ENCODE measurements around the gene ARMC6. TPM values are rescaled to one million over a fixed set of nuclear protein-coding genes. Genes with fewer than 3 reads are reported as not detected.

Gene ARMC6
- total and polyA plus RNA-seq, 4 experiments from 2014 or later = 11.8 to 25.8 (median 18.2) TPM

GRCh38 chr19:19064098-19064722, 30.8 kb downstream of the ARMC6 start:
- H3K36me3 Mint-ChIP-seq = peaks cover 3 to 5% of the 10 kb centered on the region in 2 donors
- no peaks in the 10 kb centered on the region for H3K9me3 ChIP-seq (ENCODE audit: control insufficient read depth in 1 of 2, low read length in 2 of 2)
- no peaks in the 10 kb centered on the region for H3K9me3 Mint-ChIP-seq
- peaks cover 23 to 48% (median 33%) of the 10 kb centered on the region in 4 donors for H3K4me1 Mint-ChIP-seq
- POLR2A ChIA-PET (ENCODE audit: partially characterized antibody) = interaction anchor here (0.9 to 2.3 kb wide), 6 partner anchors 10 to 145 kb away, joined by 3 to 12 read pairs (median 4); partner anchors contain the start of genes COPE, DDX49, NR2C2AP and TMEM161A
- H3K4me3 ChIP-seq (ENCODE audit: low read length in 2 of 2) = peak overlapping the region; percentile 83 to 85
- CTCF ChIA-PET (ENCODE audit: partially characterized antibody) = interaction anchor here (1.1 kb wide), 1 partner anchor 11 kb away, joined by 4 read pairs; no protein-coding TSS in a partner anchor
- H3K27ac Mint-ChIP-seq = peak overlapping the region; percentile 63 to 91 (median 85)
- H3K27ac ChIP-seq (ENCODE audit: low read depth, low read length) = peak overlapping the region; percentile 57
- DNase-seq = peak in 1 of 5 donors; percentile 7
- H3K4me3 Mint-ChIP-seq = peak overlapping the region; percentile 84 to 95 (median 91)
- intact Hi-C loops (cut with micrococcal nuclease) = no loop called here
- no peaks in the 10 kb centered on the region for H3K36me3 ChIP-seq (ENCODE audit: insufficient read depth, low read length)
- H3K4me1 ChIP-seq (ENCODE audit: insufficient read depth, low read length) = peaks cover 45% of the 10 kb centered on the region
- no peaks in the 10 kb centered on the region for H3K27me3 Mint-ChIP-seq
- H3K27me3 ChIP-seq (ENCODE audit: insufficient read depth, low read length) = no peaks in the 10 kb centered on the region

DNA sequence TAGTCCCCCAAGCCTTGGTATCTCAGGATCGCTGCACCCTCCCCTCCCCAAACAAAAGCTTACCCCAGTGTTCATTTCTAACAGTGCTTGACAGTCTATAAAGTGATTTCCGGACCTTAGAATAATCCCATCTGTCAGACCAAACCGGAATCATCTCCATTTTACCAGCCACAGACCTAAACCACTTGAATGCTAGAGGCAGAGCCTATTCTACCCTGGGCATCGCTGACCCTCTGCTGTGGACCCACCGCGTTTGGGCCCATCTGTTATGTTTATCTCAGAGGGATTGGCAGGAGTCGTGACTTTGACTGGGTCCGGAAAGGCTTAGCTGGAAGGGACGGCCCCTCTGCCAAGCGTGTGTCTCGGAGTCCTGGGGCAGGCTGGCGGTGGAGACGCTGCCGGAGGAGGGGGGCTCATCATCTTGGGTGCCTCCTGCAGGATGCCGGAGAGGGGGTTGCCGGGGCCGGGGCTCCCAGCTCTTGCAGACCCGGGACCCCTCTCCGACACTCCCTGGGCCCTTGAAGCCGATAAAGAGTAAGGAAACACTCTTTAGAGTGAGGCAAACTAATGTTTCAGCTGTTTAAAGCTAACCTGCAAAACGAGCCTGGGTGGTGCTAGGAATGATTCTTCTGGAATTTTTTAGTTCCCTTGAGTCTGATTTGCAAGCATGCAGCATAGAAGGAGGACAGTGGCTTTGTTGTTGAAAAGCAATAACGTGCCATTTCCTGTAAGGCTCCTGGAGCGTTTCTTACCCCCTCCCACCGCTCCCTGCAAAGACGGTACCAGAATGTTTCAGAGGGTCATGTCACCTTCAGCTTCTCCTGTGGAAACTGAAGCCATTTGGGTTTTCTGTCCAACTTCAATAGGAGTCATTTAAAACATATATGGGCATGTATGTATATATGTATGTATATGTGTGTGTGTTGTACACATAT, 31.7 kb downstream of the ARMC6 start:
- H3K4me1 Mint-ChIP-seq = peaks cover 27 to 53% (median 37%) of the 10 kb centered on the region in 4 donors
- Histone ChIP-seq H3K36me3 (ENCODE audit: insufficient read depth, low read length) (no peaks in the 10 kb centered on the region), H3K27ac (ENCODE audit: low read depth, low read length) (peak overlapping the region; percentile 57), H3K4me3 (ENCODE audit: low read length in 2 of 2) (peak overlapping the region; percentile 83 to 85), H3K4me1 (ENCODE audit: insufficient read depth, low read length) (peaks cover 49% of the 10 kb centered on the region), H3K9me3 (ENCODE audit: control insufficient read depth in 1 of 2, low read length in 2 of 2) (no peaks in the 10 kb centered on the region), H3K27me3 (ENCODE audit: insufficient read depth, low read length) (no peaks in the 10 kb centered on the region)
- peaks cover 0 to 5% of the 10 kb centered on the region in 2 donors for H3K36me3 Mint-ChIP-seq
- intact Hi-C loops (cut with micrococcal nuclease) = no loop called here
- no peaks in the 10 kb centered on the region for H3K9me3 Mint-ChIP-seq
- peak overlapping the region; percentile 76 to 91 (median 82) for H3K27ac Mint-ChIP-seq
- CTCF ChIA-PET (ENCODE audit: partially characterized antibody) = interaction anchor here (1.0 to 2.1 kb wide), 4 partner anchors 10 to 81 kb away, joined by 3 to 5 read pairs (median 4); no protein-coding TSS in a partner anchor
- no peaks in the 10 kb centered on the region for H3K27me3 Mint-ChIP-seq
- POLR2A ChIA-PET (ENCODE audit: partially characterized antibody) = interaction anchor here (0.8 to 2.3 kb wide), 5 partner anchors 10 to 160 kb away, joined by 3 to 7 read pairs (median 3); partner anchors contain the start of genes COPE and DDX49
- DNase-seq = peak in 4 of 5 donors; percentile 16 to 31 (median 28)
- peak overlapping the region; percentile 84 to 95 (median 91) for H3K4me3 Mint-ChIP-seq

GRCh38 chr19:19067276-19068072, 34.1 kb downstream of the ARMC6 start:
- DNase-seq = no peak
- Mint-ChIP-seq H3K4me1 (peaks cover 28 to 50% (median 40%) of the 10 kb centered on the region in 4 donors), H3K9me3 (no peaks in the 10 kb centered on the region), H3K4me3 (peak overlapping the region in 5 of 8 donors; percentile 13 to 60 (median 39)), H3K36me3 (peaks cover 0 to 13% of the 10 kb centered on the region in 2 donors), H3K27me3 (no peaks in the 10 kb centered on the region), H3K27ac (peak overlapping the region in 2 of 7 donors; percentile 52 to 58)
- H3K27me3 ChIP-seq (ENCODE audit: insufficient read depth, low read length) = no peaks in the 10 kb centered on the region
- CTCF ChIA-PET (ENCODE audit: partially characterized antibody) = interaction anchor here (1.1 to 2.5 kb wide), 3 partner anchors 15 to 79 kb away, joined by 3 to 9 read pairs (median 5); no protein-coding TSS in a partner anchor
- H3K27ac ChIP-seq (ENCODE audit: low read depth, low read length) = no peak overlapping the region
- no peaks in the 10 kb centered on the region for H3K9me3 ChIP-seq (ENCODE audit: control insufficient read depth in 1 of 2, low read length in 2 of 2)
- H3K4me3 ChIP-seq (ENCODE audit: low read length in 2 of 2) = no peak overlapping the region
- intact Hi-C loops (cut with micrococcal nuclease) = no loop called here
- H3K36me3 ChIP-seq (ENCODE audit: insufficient read depth, low read length) = peaks cover 4% of the 10 kb centered on the region
- POLR2A ChIA-PET (ENCODE audit: partially characterized antibody) = no interaction called here
- peaks cover 49% of the 10 kb centered on the region for H3K4me1 ChIP-seq (ENCODE audit: insufficient read depth, low read length)

- H3K27ac Mint-ChIP-seq = peak overlapping the region in 6 of 7 donors; percentile 42 to 89 (median 74)
- Histone ChIP-seq H3K27ac (ENCODE audit: low read depth, low read length) (no peak overlapping the region), H3K36me3 (ENCODE audit: insufficient read depth, low read length) (peaks cover 4% of the 10 kb centered on the region), H3K4me1 (ENCODE audit: insufficient read depth, low read length) (peaks cover 41% of the 10 kb centered on the region), H3K9me3 (ENCODE audit: control insufficient read depth in 1 of 2, low read length in 2 of 2) (no peaks in the 10 kb centered on the region), H3K4me3 (ENCODE audit: low read length in 2 of 2) (peak overlapping the region in 1 of 2 donors; percentile 8), H3K27me3 (ENCODE audit: insufficient read depth, low read length) (no peaks in the 10 kb centered on the region)
- no peaks in the 10 kb centered on the region for H3K9me3 Mint-ChIP-seq
- intact Hi-C loops (cut with micrococcal nuclease) = no loop called here
- H3K36me3 Mint-ChIP-seq = peaks cover 0 to 18% of the 10 kb centered on the region in 2 donors
- H3K4me3 Mint-ChIP-seq = peak overlapping the region; percentile 24 to 64 (median 48)
- CTCF ChIA-PET (ENCODE audit: partially characterized antibody) = interaction anchor here (1.4 to 2.5 kb wide), 2 partner anchors 14 to 16 kb away, joined by 3 to 9 read pairs; no protein-coding TSS in a partner anchor
- peaks cover 30 to 53% (median 39%) of the 10 kb centered on the region in 4 donors for H3K4me1 Mint-ChIP-seq
- no peaks in the 10 kb centered on the region for H3K27me3 Mint-ChIP-seq
- DNase-seq = peak in 4 of 5 donors; percentile 6 to 27 (median 13)
- POLR2A ChIA-PET (ENCODE audit: partially characterized antibody) = interaction anchor here (0.7 kb wide), 1 partner anchor 9 kb away, joined by 3 read pairs; no protein-coding TSS in a partner anchor
Measured at GRCh38 chr19:19068659-19069654, 35.6 kb downstream of the ARMC6 start.

DNA sequence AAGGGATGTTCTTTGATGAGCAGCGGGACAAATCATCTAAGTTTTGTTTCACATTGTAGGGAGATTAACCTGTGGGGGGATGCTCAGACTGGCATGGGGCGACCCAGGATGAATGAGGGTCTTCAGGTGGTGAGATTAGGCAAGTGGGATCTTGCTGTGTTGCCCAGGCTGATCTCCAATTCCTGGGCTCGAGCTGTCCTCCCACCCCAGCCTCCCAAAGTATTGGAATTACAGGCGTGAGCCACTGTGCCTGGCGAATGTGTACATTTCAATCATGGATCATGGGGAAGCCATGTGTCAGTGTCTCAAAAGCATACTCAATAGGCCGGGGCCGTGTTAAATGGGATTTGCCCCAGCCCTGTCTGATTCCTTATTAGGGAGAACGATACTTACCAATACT, 38.5 kb downstream of the ARMC6 start:
- POLR2A ChIA-PET (ENCODE audit: partially characterized antibody) = no interaction called here
- CTCF ChIA-PET (ENCODE audit: partially characterized antibody) = no interaction called here
- H3K27me3 ChIP-seq (ENCODE audit: insufficient read depth, low read length) = no peaks in the 10 kb centered on the region

More for the DNA sequence above, 38.5 kb downstream of the ARMC6 start:
- intact Hi-C loops (cut with micrococcal nuclease) = no loop called here
- no peaks in the 10 kb centered on the region for H3K27me3 Mint-ChIP-seq
- no peaks in the 10 kb centered on the region for H3K9me3 Mint-ChIP-seq
- H3K4me1 ChIP-seq (ENCODE audit: insufficient read depth, low read length) = peaks cover 24% of the 10 kb centered on the region
- H3K4me1 Mint-ChIP-seq = peaks cover 25 to 52% (median 32%) of the 10 kb centered on the region in 4 donors
- H3K36me3 Mint-ChIP-seq = peaks cover 0 to 25% of the 10 kb centered on the region in 2 donors
- H3K4me3 ChIP-seq (ENCODE audit: low read length in 2 of 2) = no peak overlapping the region
- peaks cover 13% of the 10 kb centered on the region for H3K36me3 ChIP-seq (ENCODE audit: insufficient read depth, low read length)
- H3K27ac ChIP-seq (ENCODE audit: low read depth, low read length) = no peak overlapping the region
- no peak overlapping the region for H3K4me3 Mint-ChIP-seq
- no peaks in the 10 kb centered on the region for H3K9me3 ChIP-seq (ENCODE audit: control insufficient read depth in 1 of 2, low read length in 2 of 2)
- peak overlapping the region in 2 of 7 donors; percentile 15 to 48 for H3K27ac Mint-ChIP-seq
- no peak for DNase-seq
